ENCODE data around the gene PWP2.
"Not testable (repeated sequence)": the region's sequence is repeated elsewhere in the genome, so short reads cannot be mapped to it uniquely, and the experiment has no call there.

The PWP2 gene

GRCh38 chr21:44170326-44170725 is 63.1 kb downstream of the PWP2 start:
- H3K4me3 ChIP-seq (ENCODE audit: insufficient read depth in 1 of 2, low read depth in 1 of 2, low read length in 2 of 2), result not testable (repeated sequence)

DNA sequence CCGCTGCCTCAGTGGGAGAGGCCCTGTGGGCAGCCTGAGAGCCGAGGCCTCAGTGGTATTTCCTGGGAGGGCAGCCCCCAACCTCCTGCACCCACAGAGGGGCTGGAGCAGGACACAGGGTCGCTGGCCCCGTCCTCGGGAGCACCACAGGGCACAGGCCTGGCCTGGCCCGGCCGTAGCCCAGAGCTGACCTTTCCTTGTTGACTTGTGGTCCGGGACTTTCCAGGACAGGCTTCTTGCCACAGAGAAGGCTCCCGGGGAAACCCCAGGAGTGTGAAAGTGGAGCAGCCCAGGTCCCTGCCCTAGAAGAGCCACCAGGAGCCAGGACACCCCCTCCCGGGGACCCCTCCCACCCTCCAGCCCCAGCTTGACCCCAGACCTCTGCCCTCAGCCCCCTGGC is 63.7 kb downstream of the PWP2 start:
- not testable (repeated sequence) for H3K18ac ChIP-seq (ENCODE audit: low read depth in 1 of 2, low read length in 2 of 2); H2BK15ac ChIP-seq (ENCODE audit: low read depth, poor library complexity, severe bottlenecking); H4K91ac ChIP-seq (ENCODE audit: low read length); H3K4me1 ChIP-seq (ENCODE audit: control insufficient read depth, insufficient read depth, low read depth, low read length); H2BK5ac ChIP-seq (ENCODE audit: low read depth, low read length, poor library complexity, severe bottlenecking); H2AK5ac ChIP-seq (ENCODE audit: low read length, severe bottlenecking); H2BK120ac ChIP-seq (ENCODE audit: low read depth, low read length); H2BK12ac ChIP-seq (ENCODE audit: low read length in 2 of 2); H2AFZ ChIP-seq (ENCODE audit: low read depth, low read length); H3K9ac ChIP-seq (ENCODE audit: low read length); H4K8ac ChIP-seq (ENCODE audit: low read length); H3K27me3 ChIP-seq (ENCODE audit: control insufficient read depth in 1 of 2, insufficient read depth in 1 of 2, low read length in 2 of 2); H3K23ac ChIP-seq (ENCODE audit: low read length in 2 of 2); H3K14ac ChIP-seq (ENCODE audit: low read length in 2 of 2); H3K4me2 ChIP-seq (ENCODE audit: low read length, poor library complexity, severe bottlenecking); H3K4ac ChIP-seq (ENCODE audit: low read depth in 1 of 2, low read length in 2 of 2); H3K36me3 ChIP-seq (ENCODE audit: control insufficient read depth in 1 of 2, insufficient read depth in 2 of 2, low read depth in 1 of 2, low read length in 2 of 2); H3K27ac ChIP-seq (ENCODE audit: low read length, poor library complexity, severe bottlenecking); DNase-seq; H3K9me3 ChIP-seq (ENCODE audit: control insufficient read depth, low read length); H3K4me3 ChIP-seq (ENCODE audit: insufficient read depth in 1 of 2, low read depth in 1 of 2, low read length in 2 of 2); H3K79me1 ChIP-seq (replicated peaks; ENCODE audit: low read length, poor library complexity, severe bottlenecking)
- WGBS, result no CpG with 5 or more reads among the region's 10 CpGs

More at GRCh38 chr21:44170326-44170725, 63.1 kb downstream of the PWP2 start:
- H2BK15ac ChIP-seq (ENCODE audit: low read depth, poor library complexity, severe bottlenecking); H2BK12ac ChIP-seq (ENCODE audit: low read length in 2 of 2); H3K9ac ChIP-seq (ENCODE audit: low read length); H3K36me3 ChIP-seq (ENCODE audit: control insufficient read depth in 1 of 2, insufficient read depth in 2 of 2, low read depth in 1 of 2, low read length in 2 of 2); H3K4ac ChIP-seq (ENCODE audit: low read depth in 1 of 2, low read length in 2 of 2); H3K27me3 ChIP-seq (ENCODE audit: control insufficient read depth in 1 of 2, insufficient read depth in 1 of 2, low read length in 2 of 2); H3K9me3 ChIP-seq (ENCODE audit: control insufficient read depth, low read length); H4K8ac ChIP-seq (ENCODE audit: low read length); H2AK5ac ChIP-seq (ENCODE audit: low read length, severe bottlenecking); H3K79me1 ChIP-seq (replicated peaks; ENCODE audit: low read length, poor library complexity, severe bottlenecking); H3K27ac ChIP-seq (ENCODE audit: low read length, poor library complexity, severe bottlenecking); H2AFZ ChIP-seq (ENCODE audit: low read depth, low read length); H2BK5ac ChIP-seq (ENCODE audit: low read depth, low read length, poor library complexity, severe bottlenecking); H3K4me1 ChIP-seq (ENCODE audit: control insufficient read depth, insufficient read depth, low read depth, low read length); H3K14ac ChIP-seq (ENCODE audit: low read length in 2 of 2); H3K18ac ChIP-seq (ENCODE audit: low read depth in 1 of 2, low read length in 2 of 2); H4K91ac ChIP-seq (ENCODE audit: low read length); H2BK120ac ChIP-seq (ENCODE audit: low read depth, low read length); H3K4me2 ChIP-seq (ENCODE audit: low read length, poor library complexity, severe bottlenecking); H3K23ac ChIP-seq (ENCODE audit: low read length in 2 of 2); DNase-seq: not testable (repeated sequence)
- WGBS, result no CpG with 5 or more reads among the region's 10 CpGs

GRCh38 chr21:44171962-44172572 is 64.9 kb downstream of the PWP2 start:
- H3K79me1 ChIP-seq (replicated peaks; ENCODE audit: low read length, poor library complexity, severe bottlenecking); H2BK15ac ChIP-seq (ENCODE audit: low read depth, poor library complexity, severe bottlenecking); H3K4me3 ChIP-seq (ENCODE audit: insufficient read depth in 1 of 2, low read depth in 1 of 2, low read length in 2 of 2); H2BK12ac ChIP-seq (ENCODE audit: low read length in 2 of 2); H3K18ac ChIP-seq (ENCODE audit: low read depth in 1 of 2, low read length in 2 of 2); H4K91ac ChIP-seq (ENCODE audit: low read length); H3K14ac ChIP-seq (ENCODE audit: low read length in 2 of 2); H2AK5ac ChIP-seq (ENCODE audit: low read length, severe bottlenecking); H4K8ac ChIP-seq (ENCODE audit: low read length); H3K9ac ChIP-seq (ENCODE audit: low read length); H3K4ac ChIP-seq (ENCODE audit: low read depth in 1 of 2, low read length in 2 of 2); H3K4me1 ChIP-seq (ENCODE audit: control insufficient read depth, insufficient read depth, low read depth, low read length); H3K27me3 ChIP-seq (ENCODE audit: control insufficient read depth in 1 of 2, insufficient read depth in 1 of 2, low read length in 2 of 2); H3K36me3 ChIP-seq (ENCODE audit: control insufficient read depth in 1 of 2, insufficient read depth in 2 of 2, low read depth in 1 of 2, low read length in 2 of 2); H2AFZ ChIP-seq (ENCODE audit: low read depth, low read length); H3K23ac ChIP-seq (ENCODE audit: low read length in 2 of 2); H3K9me3 ChIP-seq (ENCODE audit: control insufficient read depth, low read length); H2BK5ac ChIP-seq (ENCODE audit: low read depth, low read length, poor library complexity, severe bottlenecking); H3K27ac ChIP-seq (ENCODE audit: low read length, poor library complexity, severe bottlenecking); H3K4me2 ChIP-seq (ENCODE audit: low read length, poor library complexity, severe bottlenecking); DNase-seq; H2BK120ac ChIP-seq (ENCODE audit: low read depth, low read length): not testable (repeated sequence)
- no CpG with 5 or more reads among the region's 13 CpGs for WGBS

DNA sequence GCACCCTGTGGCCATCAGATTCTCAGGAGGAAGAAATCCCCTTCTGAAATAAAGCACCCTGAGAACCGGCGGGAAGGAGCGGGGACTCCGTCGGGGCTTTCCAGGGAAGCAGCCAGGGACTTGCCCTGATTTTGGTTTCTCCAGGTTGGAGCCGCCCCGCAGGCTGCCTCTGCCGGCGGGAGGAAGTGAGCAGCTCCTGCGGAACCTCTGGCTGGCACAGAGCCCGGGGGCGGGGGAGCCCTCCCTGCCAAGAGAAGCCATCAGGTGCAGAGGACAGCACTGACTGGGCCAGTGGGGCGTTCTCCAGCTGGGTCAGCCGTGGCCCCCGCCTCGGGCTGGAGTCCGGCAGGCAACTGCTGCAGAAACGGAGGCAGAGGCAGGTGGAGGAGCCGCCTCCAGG is 65.5 kb downstream of the PWP2 start:
- not testable (repeated sequence) for H2BK15ac ChIP-seq (ENCODE audit: low read depth, poor library complexity, severe bottlenecking); H3K23ac ChIP-seq (ENCODE audit: low read length in 2 of 2); H4K91ac ChIP-seq (ENCODE audit: low read length); DNase-seq; H2BK120ac ChIP-seq (ENCODE audit: low read depth, low read length); H3K27me3 ChIP-seq (ENCODE audit: control insufficient read depth in 1 of 2, insufficient read depth in 1 of 2, low read length in 2 of 2); H3K4me2 ChIP-seq (ENCODE audit: low read length, poor library complexity, severe bottlenecking); H3K9me3 ChIP-seq (ENCODE audit: control insufficient read depth, low read length); H2AK5ac ChIP-seq (ENCODE audit: low read length, severe bottlenecking); H3K4me3 ChIP-seq (ENCODE audit: insufficient read depth in 1 of 2, low read depth in 1 of 2, low read length in 2 of 2); H3K14ac ChIP-seq (ENCODE audit: low read length in 2 of 2); H2AFZ ChIP-seq (ENCODE audit: low read depth, low read length); H3K18ac ChIP-seq (ENCODE audit: low read depth in 1 of 2, low read length in 2 of 2); H3K4me1 ChIP-seq (ENCODE audit: control insufficient read depth, insufficient read depth, low read depth, low read length); H2BK12ac ChIP-seq (ENCODE audit: low read length in 2 of 2); H3K9ac ChIP-seq (ENCODE audit: low read length); H3K79me1 ChIP-seq (replicated peaks; ENCODE audit: low read length, poor library complexity, severe bottlenecking); H3K36me3 ChIP-seq (ENCODE audit: control insufficient read depth in 1 of 2, insufficient read depth in 2 of 2, low read depth in 1 of 2, low read length in 2 of 2); H3K4ac ChIP-seq (ENCODE audit: low read depth in 1 of 2, low read length in 2 of 2); H4K8ac ChIP-seq (ENCODE audit: low read length); H3K27ac ChIP-seq (ENCODE audit: low read length, poor library complexity, severe bottlenecking); H2BK5ac ChIP-seq (ENCODE audit: low read depth, low read length, poor library complexity, severe bottlenecking)
- WGBS, result no CpG with 5 or more reads among the region's 19 CpGs
